Breast epithelium (tissue), 4 donors: ENCODE measurements around the gene RFX8. TPM values are rescaled to one million over a fixed set of nuclear protein-coding genes. Genes with fewer than 3 reads are reported as not detected.

ENCODE experiments used
- DNase-seq, 2 donors: peaks; one replicate each; pipeline ENCODE4 v3.0.0-alpha.2; 2019; ENCODE audit warnings: low spot score in 2 of 2
- H3K27ac ChIP-seq, 2 donors: fragments of 200-600 bp; sonication (generic) in 1 of 2; one replicate each; pipeline ENCODE4 v1.5.1; 2016 to 2019; ENCODE audit warnings: mild to moderate bottlenecking in 1 of 2
- H3K27me3 ChIP-seq, 2 donors: fragments of 200-600 bp; sonication (generic) in 1 of 2; one replicate each; pipeline versions ENCODE4 v1.5.1 to v1.6.0; 2017 to 2019; ENCODE audit warnings: control low read depth in 1 of 2, mild to moderate bottlenecking in 1 of 2
- H3K36me3 ChIP-seq: fragments of 200-600 bp; one replicate; pipeline ENCODE4 v1.5.1; 2019
- H3K4me1 ChIP-seq, 2 donors: fragments of 200-600 bp; sonication (generic); one replicate each; pipeline ENCODE4 v1.5.1; 2016 to 2019; ENCODE audit warnings: control low read depth in 1 of 2
- H3K4me3 ChIP-seq, 3 donors: fragments of 200-600 bp; sonication (generic); 1 replicate in 2 of 3; 2 replicates in 1 of 3; pipeline ENCODE4 v1.5.1; 2016 to 2019; ENCODE audit warnings: mild to moderate bottlenecking in 3 of 3, moderate library complexity in 2 of 3
- H3K9me3 ChIP-seq, 2 donors: fragments of 200-600 bp; sonication (generic) in 1 of 2; one replicate each; pipeline ENCODE4 v1.5.1; 2016 to 2019; ENCODE audit warnings: control low read depth in 1 of 2
- POLR2A ChIP-seq: fragments of 450-650 bp; IDR thresholded peaks from one replicate; pipeline ENCODE4 v1.6.1; 2016; ENCODE audit warnings: antibody characterized with exemption, mild to moderate bottlenecking, moderate library complexity
- POLR2AphosphoS5 ChIP-seq, 3 donors: sonication (generic); formaldehyde crosslinking; IDR thresholded peaks; one replicate each; pipeline ENCODE4 v1.6.1; 2017; ENCODE audit warnings: antibody characterized with exemption in 3 of 3
- intact Hi-C: fragments of 100-400 bp; cut with DNase I; formaldehyde crosslinking; loops from one replicate; pipeline ENCODE4 v1.15.1; 2023; ENCODE audit warnings: low total_unique reads
- total RNA-seq, 3 donors: library from RNA; depleted of rRNA; stranded (reverse); fragments of >200 nt; gene quantifications; one replicate each; pipeline ENCODE4 v1.1.0, GENCODE V29; 2016
- TF ChIP-seq, protein P1 (sequence below), 3 donors: fragments of 450-650 bp; IDR thresholded peaks; one replicate each; pipeline ENCODE4 v1.5.1; 2016 to 2017; ENCODE audit warnings: antibody characterized with exemption in 3 of 3, mild to moderate bottlenecking in 3 of 3, moderate library complexity in 3 of 3

The RFX8 gene
- 1 to 10 TPM in 2 of 3 donors, under 1 TPM in 1; 0.96 to 3.8 (median 2.3) TPM for total RNA-seq

DNA sequence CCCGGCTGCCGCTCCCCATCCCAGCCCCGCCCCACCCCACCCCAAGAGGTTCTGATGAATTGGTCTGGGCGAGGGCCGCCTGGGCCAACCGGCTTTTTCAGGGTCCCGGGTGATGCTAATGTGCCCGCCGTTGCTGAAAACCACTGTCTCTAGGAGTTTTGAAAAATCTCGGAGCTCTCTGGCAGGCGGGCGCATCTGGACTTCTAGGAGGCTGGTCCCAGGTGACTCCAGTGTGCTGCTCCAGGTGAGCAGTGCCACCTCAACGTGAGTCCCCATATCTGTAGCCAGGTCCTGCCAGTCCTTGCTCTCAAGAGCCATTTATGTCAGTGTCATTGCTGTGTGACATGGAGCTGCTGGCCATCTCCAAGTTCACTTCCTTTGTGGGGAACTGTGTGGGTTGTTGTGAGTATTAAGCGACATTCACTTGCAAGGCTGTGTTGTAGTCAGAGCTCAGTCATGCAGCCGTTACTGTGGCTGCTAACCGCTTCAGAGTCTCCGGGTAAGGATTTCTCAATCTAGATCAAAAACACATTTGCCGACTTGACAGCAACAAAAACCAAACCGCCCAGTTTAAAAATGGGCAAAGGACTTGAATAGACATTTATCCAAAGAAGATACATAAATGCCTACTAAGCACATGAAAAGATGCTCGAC is at the start of gene RFX8:
TSS of gene RFX8 (minus strand) at position 382 of the 654 bp plus-strand sequence. CDS start 8,264 bp downstream, outside the sequence.
- H3K27ac ChIP-seq = peak within 1 kb of the TSS; percentile 82 to 90
- no peaks in the 10 kb centered on the region for H3K27me3 ChIP-seq
- H3K9me3 ChIP-seq = no peaks in the 10 kb centered on the region
- peak in 1 of 2 donors; percentile 19 for DNase-seq
- intact Hi-C loops = no loop called here
- no peaks in the 10 kb centered on the region for H3K4me1 ChIP-seq
- H3K4me3 ChIP-seq = peak within 1 kb of the TSS; percentile 54 to 85 (median 64)
- TF ChIP-seq POLR2A (no peak), POLR2AphosphoS5 (IDR thresholded peaks at IDR 0.05) (peak in 1 of 3 donors; percentile 20)
- TF ChIP-seq, protein P1, sequence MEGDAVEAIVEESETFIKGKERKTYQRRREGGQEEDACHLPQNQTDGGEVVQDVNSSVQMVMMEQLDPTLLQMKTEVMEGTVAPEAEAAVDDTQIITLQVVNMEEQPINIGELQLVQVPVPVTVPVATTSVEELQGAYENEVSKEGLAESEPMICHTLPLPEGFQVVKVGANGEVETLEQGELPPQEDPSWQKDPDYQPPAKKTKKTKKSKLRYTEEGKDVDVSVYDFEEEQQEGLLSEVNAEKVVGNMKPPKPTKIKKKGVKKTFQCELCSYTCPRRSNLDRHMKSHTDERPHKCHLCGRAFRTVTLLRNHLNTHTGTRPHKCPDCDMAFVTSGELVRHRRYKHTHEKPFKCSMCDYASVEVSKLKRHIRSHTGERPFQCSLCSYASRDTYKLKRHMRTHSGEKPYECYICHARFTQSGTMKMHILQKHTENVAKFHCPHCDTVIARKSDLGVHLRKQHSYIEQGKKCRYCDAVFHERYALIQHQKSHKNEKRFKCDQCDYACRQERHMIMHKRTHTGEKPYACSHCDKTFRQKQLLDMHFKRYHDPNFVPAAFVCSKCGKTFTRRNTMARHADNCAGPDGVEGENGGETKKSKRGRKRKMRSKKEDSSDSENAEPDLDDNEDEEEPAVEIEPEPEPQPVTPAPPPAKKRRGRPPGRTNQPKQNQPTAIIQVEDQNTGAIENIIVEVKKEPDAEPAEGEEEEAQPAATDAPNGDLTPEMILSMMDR (IDR thresholded peaks at IDR 0.05) = no peak
- no peaks in the 10 kb centered on the region for H3K36me3 ChIP-seq

DNA sequence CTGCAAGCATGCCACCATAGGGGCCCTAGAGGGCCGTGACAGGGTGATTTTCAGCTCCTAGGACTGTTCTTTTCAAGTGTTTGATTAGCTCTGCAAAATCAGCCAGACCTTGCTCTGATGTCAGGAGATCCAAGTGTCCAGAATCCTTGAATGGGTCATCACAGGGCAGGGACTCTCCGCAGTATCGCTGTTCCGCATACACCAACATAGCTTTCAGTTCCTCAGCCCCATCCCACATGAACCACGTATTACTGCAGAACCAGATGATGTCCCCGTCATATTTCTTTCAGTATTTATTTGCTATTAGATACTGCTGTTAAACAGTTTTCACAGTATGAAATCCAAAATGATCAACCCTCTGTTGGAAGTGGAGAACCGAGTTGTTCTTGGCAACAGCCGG is 46.6 kb upstream of the RFX8 start:
- no peaks in the 10 kb centered on the region for H3K36me3 ChIP-seq
- no peak for TF ChIP-seq POLR2A
- TF ChIP-seq, protein P1 (IDR thresholded peaks at IDR 0.05) = no peak
- no peak for TF ChIP-seq POLR2AphosphoS5 (IDR thresholded peaks at IDR 0.05)
- no peaks in the 10 kb centered on the region for H3K4me1 ChIP-seq
- no peaks in the 10 kb centered on the region for H3K27me3 ChIP-seq
- no peak overlapping the region for H3K27ac ChIP-seq
- intact Hi-C loops = no loop called here
- no peaks in the 10 kb centered on the region for H3K9me3 ChIP-seq
- no peak for DNase-seq
- no peak overlapping the region for H3K4me3 ChIP-seq

DNA sequence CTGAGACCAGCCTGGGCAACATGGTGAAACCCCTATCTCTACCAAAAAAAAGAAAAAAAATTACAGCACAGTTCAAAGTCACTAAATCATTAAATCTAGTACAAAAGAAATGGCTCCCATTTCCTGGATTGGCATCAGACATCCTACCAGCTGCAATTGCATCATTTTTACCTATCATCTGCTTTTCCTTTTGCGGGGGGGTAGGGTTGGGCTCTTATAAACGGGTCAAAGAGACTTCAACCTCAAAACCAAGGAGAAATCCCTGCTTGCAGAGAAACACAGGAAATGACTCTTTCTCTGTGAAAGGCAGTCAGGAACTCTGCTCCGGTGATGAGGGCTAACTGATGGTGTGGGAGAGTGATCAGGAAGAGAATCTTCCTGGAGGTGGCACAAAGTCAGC is 45.3 kb upstream of the RFX8 start:
- H3K36me3 ChIP-seq = no peaks in the 10 kb centered on the region
- no peaks in the 10 kb centered on the region for H3K9me3 ChIP-seq
- H3K4me1 ChIP-seq = no peaks in the 10 kb centered on the region
- DNase-seq = no peak
- H3K27me3 ChIP-seq = no peaks in the 10 kb centered on the region
- no peak overlapping the region for H3K4me3 ChIP-seq
- intact Hi-C loops = no loop called here
- TF ChIP-seq, protein P1 (IDR thresholded peaks at IDR 0.05) = no peak
- TF ChIP-seq POLR2A (no peak), POLR2AphosphoS5 (IDR thresholded peaks at IDR 0.05) (no peak)
- no peak overlapping the region for H3K27ac ChIP-seq

DNA sequence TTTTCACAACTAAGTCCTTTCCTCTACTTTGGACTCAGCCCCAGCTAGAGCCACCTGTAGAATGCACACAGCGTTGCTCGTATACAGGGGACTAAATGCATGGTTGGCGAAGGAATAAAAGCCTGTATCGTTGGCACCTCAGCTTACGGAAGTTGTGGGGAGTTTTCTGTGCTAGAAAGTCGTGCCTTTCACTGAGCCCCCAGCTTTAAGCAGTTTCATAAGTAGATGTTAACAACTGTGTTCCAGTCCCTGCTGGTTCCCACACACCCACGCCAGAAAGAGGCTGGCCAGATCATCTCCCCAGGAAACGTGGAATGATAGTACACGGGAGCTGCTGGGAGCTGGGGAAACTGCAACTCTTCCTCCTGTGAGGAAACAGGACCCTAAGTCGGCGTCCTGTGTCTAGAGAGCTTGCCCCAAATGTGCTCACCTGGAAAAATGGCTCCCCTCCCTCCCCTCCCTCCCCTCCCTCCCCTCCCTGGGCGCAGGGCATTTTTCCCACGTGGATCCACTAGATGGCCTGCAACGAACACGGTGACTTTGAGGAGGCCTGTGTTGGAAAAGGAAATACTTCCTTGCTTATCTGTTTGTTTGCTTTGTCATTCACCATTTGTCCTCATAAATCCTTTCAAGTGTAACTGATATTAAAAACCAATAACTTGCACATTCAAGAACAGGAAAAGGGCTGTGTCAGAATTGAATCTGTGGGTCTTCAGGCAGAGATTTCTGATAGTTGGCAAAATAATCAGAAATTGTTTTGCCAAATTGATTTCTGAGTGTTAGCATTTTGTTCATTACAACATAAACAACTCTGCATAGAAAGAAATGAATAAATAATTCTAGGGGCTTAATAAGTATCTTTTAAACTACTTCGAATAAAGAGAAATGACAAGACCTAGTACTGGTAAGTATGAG is 43.9 kb upstream of the RFX8 start:
- Histone ChIP-seq H3K27ac (peak overlapping the region; percentile 46 to 76), H3K4me3 (peak overlapping the region in 2 of 3 donors; percentile 27 to 42), H3K9me3 (no peaks in the 10 kb centered on the region), H3K4me1 (no peaks in the 10 kb centered on the region), H3K27me3 (no peaks in the 10 kb centered on the region), H3K36me3 (no peaks in the 10 kb centered on the region)
- TF ChIP-seq, protein P1 (IDR thresholded peaks at IDR 0.05) = peak in 1 of 3 donors; percentile 10
- TF ChIP-seq POLR2AphosphoS5 (IDR thresholded peaks at IDR 0.05) = no peak
- intact Hi-C loops = no loop called here
- DNase-seq = peak in 1 of 2 donors; percentile 26

GRCh38 chr2:101517758-101518271 is 42.9 kb upstream of the RFX8 start:
- Histone ChIP-seq H3K27me3 (no peaks in the 10 kb centered on the region), H3K9me3 (no peaks in the 10 kb centered on the region), H3K27ac (peak overlapping the region in 1 of 2 donors; percentile 20), H3K4me3 (no peak overlapping the region), H3K4me1 (no peaks in the 10 kb centered on the region), H3K36me3 (no peaks in the 10 kb centered on the region)
- intact Hi-C loops = no loop called here
- DNase-seq = no peak
- TF ChIP-seq POLR2A = no peak
- TF ChIP-seq POLR2AphosphoS5 (IDR thresholded peaks at IDR 0.05) = no peak
- TF ChIP-seq, protein P1 (IDR thresholded peaks at IDR 0.05) = no peak
